MCF 10A (cell line): ENCODE results near the gene RALGDS. TPM values are rescaled to one million over a fixed set of nuclear protein-coding genes. Genes with fewer than 3 reads are reported as not detected.

Experiments
- BruUV-seq: library from RNA; stranded (reverse); fragments of 400-500 nt; replicated peaks from 2 replicates; lab custom pipeline; 2021; lab: Mats Ljungman, UMichigan
- CTCF ChIA-PET: fragments of 300-600 bp; sonication (Branson Sonifier 250); formaldehyde crosslinking; extraction: SDS; loops from one replicate; lab custom pipeline; 2021; ENCODE audit warnings: antibody characterized with exemption, inconsistent platforms; lab: Yijun Ruan, JAX
- POLR2A ChIA-PET: fragments of 300-600, 350-650 bp; sonication (Branson Sonifier 250); formaldehyde crosslinking; extraction: SDS; loops from one replicate; lab custom pipeline; 2020; ENCODE audit warnings: antibody characterized with exemption, inconsistent platforms; lab: Yijun Ruan, JAX
- DNase-seq: peaks from one replicate; pipeline ENCODE4 v3.0.0-alpha.2; 2018; ENCODE audit not compliant: unreplicated experiment
- H3K27ac Mint-ChIP-seq: one replicate; pipeline ENCODE4 v1.8.0; 2022; ENCODE audit warnings: mild to moderate bottlenecking, low read depth, mixed read lengths; ENCODE audit not compliant: unreplicated experiment
- H3K27me3 Mint-ChIP-seq: one replicate; pipeline ENCODE4 v1.8.0; 2022; ENCODE audit warnings: mixed read lengths; ENCODE audit not compliant: insufficient read depth, unreplicated experiment
- H3K36me3 Mint-ChIP-seq: one replicate; pipeline ENCODE4 v1.8.0; 2022; ENCODE audit warnings: mild to moderate bottlenecking, moderate library complexity, mixed read lengths; ENCODE audit not compliant: insufficient read depth, unreplicated experiment
- H3K4me1 Mint-ChIP-seq: one replicate; pipeline ENCODE4 v1.8.0; 2022; ENCODE audit warnings: mixed read lengths; ENCODE audit not compliant: insufficient read depth, unreplicated experiment
- H3K4me3 Mint-ChIP-seq: one replicate; pipeline ENCODE4 v1.8.0; 2022; ENCODE audit warnings: mild to moderate bottlenecking, moderate library complexity, mixed read lengths; ENCODE audit not compliant: unreplicated experiment
- H3K9me3 Mint-ChIP-seq: one replicate; pipeline ENCODE4 v1.8.0; 2022; ENCODE audit warnings: mixed read lengths; ENCODE audit not compliant: unreplicated experiment
- intact Hi-C: fragments of 100-400 bp; cut with micrococcal nuclease; formaldehyde crosslinking; loops from 2 replicates; pipeline ENCODE4 v1.14.1; 2022
- total RNA-seq: library from RNA; stranded (reverse); gene quantifications from 2 replicates; pipeline ENCODE4 v1.2.3, GENCODE V29; 2022
- TF ChIP-seq, protein P1 (sequence below): fragments of 200-600 bp; IDR thresholded peaks from one replicate; pipeline ENCODE4 v1.8.0; 2022; ENCODE audit warnings: antibody characterized with exemption, mild to moderate bottlenecking; ENCODE audit not compliant: unreplicated experiment

RALGDS gene
- total RNA-seq, 1 experiment from 2014 or later, result 14.2 TPM

DNA sequence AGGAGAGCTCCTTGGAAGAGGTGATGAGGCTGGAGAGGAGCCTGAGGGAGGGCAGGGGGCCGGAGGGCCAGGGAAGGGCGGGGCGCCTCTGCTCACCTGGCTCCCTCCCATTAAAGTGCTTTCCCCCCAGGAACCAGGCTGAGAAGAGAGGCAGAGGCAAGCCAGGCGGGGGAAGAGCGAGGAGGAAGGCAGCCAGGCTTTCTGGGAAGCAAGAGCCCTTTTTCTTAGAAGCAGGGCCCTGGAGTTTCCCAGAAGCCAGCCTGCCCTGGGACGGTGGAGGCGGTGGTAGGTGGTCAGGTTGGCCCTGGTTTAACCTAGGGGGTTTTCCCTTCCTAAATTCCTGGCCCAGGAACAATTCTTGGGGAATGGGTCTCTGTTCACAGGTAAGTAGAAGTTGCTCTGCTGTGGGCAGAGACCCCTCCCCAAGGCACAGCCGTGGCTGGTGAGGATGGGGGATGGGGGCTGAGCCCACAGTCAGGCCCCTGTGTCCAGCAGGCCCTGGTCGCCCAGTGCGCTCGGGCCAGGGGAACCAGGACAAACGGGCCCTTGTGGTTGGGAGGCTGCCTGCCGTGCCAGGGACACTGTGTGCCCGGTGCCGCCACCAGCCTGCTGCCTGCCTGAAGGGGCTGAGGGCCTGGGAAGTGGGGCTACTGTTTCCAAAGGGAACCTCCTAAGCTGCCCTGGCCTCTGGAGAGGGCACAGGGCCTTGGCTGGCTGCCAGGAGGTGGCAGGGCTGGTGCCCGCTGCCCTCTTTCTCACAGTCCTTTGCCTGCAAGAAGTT, 16.6 kb upstream of the RALGDS start:
- no peak overlapping the region for H3K27ac Mint-ChIP-seq
- TF ChIP-seq, protein P1, sequence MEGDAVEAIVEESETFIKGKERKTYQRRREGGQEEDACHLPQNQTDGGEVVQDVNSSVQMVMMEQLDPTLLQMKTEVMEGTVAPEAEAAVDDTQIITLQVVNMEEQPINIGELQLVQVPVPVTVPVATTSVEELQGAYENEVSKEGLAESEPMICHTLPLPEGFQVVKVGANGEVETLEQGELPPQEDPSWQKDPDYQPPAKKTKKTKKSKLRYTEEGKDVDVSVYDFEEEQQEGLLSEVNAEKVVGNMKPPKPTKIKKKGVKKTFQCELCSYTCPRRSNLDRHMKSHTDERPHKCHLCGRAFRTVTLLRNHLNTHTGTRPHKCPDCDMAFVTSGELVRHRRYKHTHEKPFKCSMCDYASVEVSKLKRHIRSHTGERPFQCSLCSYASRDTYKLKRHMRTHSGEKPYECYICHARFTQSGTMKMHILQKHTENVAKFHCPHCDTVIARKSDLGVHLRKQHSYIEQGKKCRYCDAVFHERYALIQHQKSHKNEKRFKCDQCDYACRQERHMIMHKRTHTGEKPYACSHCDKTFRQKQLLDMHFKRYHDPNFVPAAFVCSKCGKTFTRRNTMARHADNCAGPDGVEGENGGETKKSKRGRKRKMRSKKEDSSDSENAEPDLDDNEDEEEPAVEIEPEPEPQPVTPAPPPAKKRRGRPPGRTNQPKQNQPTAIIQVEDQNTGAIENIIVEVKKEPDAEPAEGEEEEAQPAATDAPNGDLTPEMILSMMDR, result no peak
- BruUV-seq, result no TSS peak
- DNase-seq, result no peak
- peaks cover 8% of the 10 kb centered on the region for H3K36me3 Mint-ChIP-seq
- H3K4me1 Mint-ChIP-seq, result peaks cover 27% of the 10 kb centered on the region
- ChIA-PET CTCF (interaction anchor here (0.6 to 7.6 kb wide), 3 partner anchors 8 to 165 kb away, joined by 3 to 119 read pairs (median 4); no protein-coding TSS in a partner anchor), POLR2A (interaction anchor here (0.9 to 5.0 kb wide), 3 partner anchors 10 to 23 kb away, joined by 4 to 53 read pairs (median 4); no protein-coding TSS in a partner anchor)
- no peaks in the 10 kb centered on the region for H3K9me3 Mint-ChIP-seq
- H3K4me3 Mint-ChIP-seq, result no peak overlapping the region
- H3K27me3 Mint-ChIP-seq, result no peaks in the 10 kb centered on the region
- intact Hi-C loops, result no loop called here

DNA sequence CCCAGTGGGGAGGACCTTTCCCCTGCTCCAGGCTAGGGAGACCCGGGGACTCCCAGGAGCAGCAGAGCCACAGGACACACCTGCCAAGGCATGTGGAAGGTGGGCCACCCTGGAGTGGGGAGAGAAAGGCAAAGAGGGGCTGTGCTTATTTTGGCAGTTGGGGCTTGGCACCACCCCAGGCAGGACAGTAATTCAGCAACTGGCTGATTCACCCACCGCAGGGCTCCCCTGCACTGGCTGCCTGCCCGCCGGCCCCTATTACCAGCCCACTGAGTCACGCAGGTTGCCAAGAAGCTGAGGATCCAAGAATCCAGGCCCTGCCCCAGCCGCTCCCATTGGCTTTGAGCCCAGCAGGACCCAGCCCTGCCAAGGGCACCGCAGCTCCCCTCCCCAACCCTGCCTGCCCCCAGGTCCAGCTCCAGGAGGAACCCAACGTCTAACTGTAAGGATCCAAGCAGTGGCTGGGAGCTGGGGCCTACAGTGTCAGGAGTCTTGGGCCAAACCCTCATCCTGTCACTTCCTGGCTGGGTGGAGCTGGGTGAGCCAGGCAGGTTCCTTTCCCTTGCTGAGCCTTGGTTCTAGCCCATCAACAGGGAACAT, 14.2 kb upstream of the RALGDS start:
- Mint-ChIP-seq H3K27me3 (no peaks in the 10 kb centered on the region), H3K36me3 (peaks cover 8% of the 10 kb centered on the region), H3K9me3 (no peaks in the 10 kb centered on the region), H3K4me1 (peaks cover 27% of the 10 kb centered on the region), H3K27ac (peak overlapping the region; percentile 98), H3K4me3 (peak overlapping the region; percentile 44)
- TF ChIP-seq, protein P1, result no peak
- no TSS peak for BruUV-seq
- CTCF ChIA-PET, result interaction anchor here (0.7 to 7.6 kb wide), 4 partner anchors 11 to 96 kb away, joined by 3 to 119 read pairs (median 8); no protein-coding TSS in a partner anchor
- DNase-seq, result peak; percentile 99
- intact Hi-C loops, result no loop called here
- POLR2A ChIA-PET, result interaction anchor here (0.6 to 5.0 kb wide), 11 partner anchors 8 to 322 kb away, joined by 3 to 53 read pairs (median 8); partner anchors contain the start of genes GTF3C5, MED22, RALGDS and RPL7A

DNA sequence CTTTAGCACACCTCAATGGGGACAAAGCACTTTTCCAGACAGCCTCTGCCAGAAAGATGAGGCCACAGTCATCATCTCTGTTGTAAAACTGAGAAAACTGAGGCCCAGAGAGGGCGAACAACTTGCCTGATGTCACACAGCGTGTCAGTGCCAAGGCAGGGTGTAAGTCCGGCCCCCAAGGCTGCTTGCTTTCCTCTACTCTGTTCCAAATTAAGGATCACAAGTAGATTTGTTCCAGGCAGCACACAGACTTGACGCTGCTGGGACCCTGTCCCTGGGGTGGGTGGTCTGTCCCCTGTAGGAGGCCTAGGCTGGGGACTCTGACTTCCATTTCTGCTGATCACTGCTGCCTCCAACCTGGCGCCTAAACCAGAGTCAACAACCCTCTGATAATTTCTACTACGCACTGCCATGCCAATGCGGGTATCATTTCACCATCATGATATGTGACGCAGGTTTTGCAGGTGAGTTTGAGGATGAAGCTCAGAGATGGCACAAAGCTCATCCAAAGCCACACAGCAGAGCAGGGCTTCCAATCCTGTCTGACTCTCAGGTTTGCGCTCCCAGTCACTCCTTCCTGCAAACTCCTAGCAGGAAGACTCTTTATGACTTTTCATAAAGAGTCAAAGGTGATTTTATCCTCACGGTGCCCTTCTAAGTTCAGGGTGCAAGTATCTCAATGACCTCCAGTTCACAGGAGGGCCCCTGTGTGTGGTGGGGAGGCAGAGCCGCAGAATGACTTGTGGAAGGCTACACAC, 13.5 kb upstream of the RALGDS start:
- intact Hi-C loops, result no loop called here
- ChIA-PET CTCF (interaction anchor here (0.6 to 7.6 kb wide), 5 partner anchors 11 to 781 kb away, joined by 3 to 119 read pairs (median 8); no protein-coding TSS in a partner anchor), POLR2A (interaction anchor here (0.6 to 5.0 kb wide), 15 partner anchors 8 to 190 kb away, joined by 3 to 53 read pairs (median 5); partner anchors contain the start of genes GTF3C5 and RALGDS)
- DNase-seq, result peak; percentile 47
- H3K4me1 Mint-ChIP-seq, result peaks cover 27% of the 10 kb centered on the region
- H3K9me3 Mint-ChIP-seq, result no peaks in the 10 kb centered on the region
- peak overlapping the region; percentile 98 for H3K27ac Mint-ChIP-seq
- peaks cover 8% of the 10 kb centered on the region for H3K36me3 Mint-ChIP-seq
- H3K4me3 Mint-ChIP-seq, result peak overlapping the region; percentile 44
- no TSS peak for BruUV-seq
- TF ChIP-seq, protein P1, result no peak
- no peaks in the 10 kb centered on the region for H3K27me3 Mint-ChIP-seq
